Gastrocnemius medialis (tissue), 4 donors: ENCODE data around the gene CYP19A1.

Source experiments
- CTCF ChIP-seq, 5 experiments: fragments of 450-650 bp in 3 of 5; fragments of 200-600 bp in 2 of 5; sonication (generic) in 2 of 5; IDR thresholded peaks in 4 of 5; conservative IDR thresholded peaks in 1 of 5; 1 replicate in 4 of 5; 2 replicates in 1 of 5; pipeline ENCODE4 v1.5.1; 2016 to 2019; ENCODE audit warnings: antibody characterized with exemption in 5 of 5, mild to moderate bottlenecking in 3 of 5, moderate library complexity in 3 of 5
- POLR2A ChIP-seq, 2 donors: fragments of 450-650 bp; IDR thresholded peaks; one replicate each; pipeline ENCODE4 v1.6.1; 2017; ENCODE audit warnings: antibody characterized with exemption in 2 of 2, mild to moderate bottlenecking in 2 of 2, moderate library complexity in 2 of 2

- TF ChIP-seq CTCF (IDR thresholded peaks at IDR 0.05 in 4 of 5, conservative IDR thresholded peaks at IDR 0.05 in 1 of 5) = no peak
- no peak for TF ChIP-seq POLR2A (IDR thresholded peaks at IDR 0.05)
These were observed 55.4 kb downstream of the CYP19A1 start for GRCh38 chr15:51283026-51283425.
